HuH-7.5 (cell line): Measurements from ENCODE around the gene LCK.
A peak's percentile ranks its signal among the peaks of the same experiment; 100 is the strongest.

Source experiments
- DNase-seq: peaks from one replicate; pipeline ENCODE4 v3.0.0; 2011; ENCODE audit warnings: low spot score

LCK gene

DNA sequence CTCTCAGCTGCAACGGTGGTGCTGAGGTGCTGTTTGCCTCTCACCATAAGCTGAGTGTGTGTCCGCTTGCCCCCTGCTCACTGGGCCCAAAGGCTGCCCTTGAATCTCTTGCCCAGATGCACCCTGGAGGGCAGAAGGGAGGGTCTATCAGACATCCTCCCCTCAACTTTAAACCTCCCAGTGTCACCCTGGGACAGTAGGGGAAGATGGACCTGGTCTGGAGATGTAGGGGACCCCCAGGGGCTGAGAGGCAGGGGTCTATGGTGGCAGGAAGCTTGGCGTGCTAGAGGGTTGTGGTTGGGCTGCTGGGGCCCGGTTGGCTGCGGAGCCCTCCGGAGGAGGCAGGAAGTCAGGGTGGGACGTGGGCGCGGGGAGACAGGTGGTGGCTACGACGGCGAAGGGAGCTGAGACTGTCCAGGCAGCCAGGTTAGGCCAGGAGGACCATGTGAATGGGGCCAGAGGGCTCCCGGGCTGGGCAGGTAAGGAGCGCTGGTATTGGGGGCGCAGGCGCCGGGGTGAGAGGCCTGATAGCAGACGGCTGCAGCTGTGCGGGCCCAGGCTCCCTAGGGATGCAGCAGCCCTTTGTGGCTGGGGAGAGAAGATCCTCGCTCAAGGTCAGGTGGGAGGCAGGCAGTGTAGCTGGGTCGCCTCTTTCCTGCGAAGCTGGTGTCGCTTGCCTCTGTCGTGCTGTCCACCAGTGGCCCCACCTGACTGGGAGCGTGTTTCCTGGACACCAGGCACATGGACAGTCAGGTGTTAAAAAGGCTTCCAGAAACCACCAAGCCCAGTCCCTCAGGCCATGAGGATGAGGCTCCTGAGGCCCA, at the start of gene LCK:
Gene LCK (plus strand): TSS at position 373 of the 824 bp plus-strand sequence. CDS start 23,065 bp downstream, outside the sequence.
- DNase-seq = no peak

DNA sequence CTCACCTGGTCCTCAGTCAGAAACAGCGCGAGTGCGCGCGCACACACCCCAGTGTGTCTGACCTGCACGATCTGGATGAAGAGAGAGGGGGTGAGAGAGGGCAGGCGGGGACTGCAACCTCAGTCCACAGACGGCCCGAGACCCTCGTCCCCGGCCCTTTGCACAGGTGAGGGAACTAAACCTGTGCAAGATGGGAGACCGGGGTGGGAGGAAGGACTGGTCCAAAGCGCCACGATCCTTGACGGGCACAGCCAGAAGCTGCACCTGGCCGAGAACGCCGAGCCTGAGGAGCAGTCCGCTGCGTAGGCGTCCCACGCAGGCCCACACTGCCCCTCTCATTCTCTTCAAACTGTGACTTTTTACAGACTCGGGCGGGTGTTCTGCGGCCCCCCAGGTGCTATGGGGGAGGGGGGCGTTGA, 46.1 kb upstream of the LCK start:
- no peak for DNase-seq

DNA sequence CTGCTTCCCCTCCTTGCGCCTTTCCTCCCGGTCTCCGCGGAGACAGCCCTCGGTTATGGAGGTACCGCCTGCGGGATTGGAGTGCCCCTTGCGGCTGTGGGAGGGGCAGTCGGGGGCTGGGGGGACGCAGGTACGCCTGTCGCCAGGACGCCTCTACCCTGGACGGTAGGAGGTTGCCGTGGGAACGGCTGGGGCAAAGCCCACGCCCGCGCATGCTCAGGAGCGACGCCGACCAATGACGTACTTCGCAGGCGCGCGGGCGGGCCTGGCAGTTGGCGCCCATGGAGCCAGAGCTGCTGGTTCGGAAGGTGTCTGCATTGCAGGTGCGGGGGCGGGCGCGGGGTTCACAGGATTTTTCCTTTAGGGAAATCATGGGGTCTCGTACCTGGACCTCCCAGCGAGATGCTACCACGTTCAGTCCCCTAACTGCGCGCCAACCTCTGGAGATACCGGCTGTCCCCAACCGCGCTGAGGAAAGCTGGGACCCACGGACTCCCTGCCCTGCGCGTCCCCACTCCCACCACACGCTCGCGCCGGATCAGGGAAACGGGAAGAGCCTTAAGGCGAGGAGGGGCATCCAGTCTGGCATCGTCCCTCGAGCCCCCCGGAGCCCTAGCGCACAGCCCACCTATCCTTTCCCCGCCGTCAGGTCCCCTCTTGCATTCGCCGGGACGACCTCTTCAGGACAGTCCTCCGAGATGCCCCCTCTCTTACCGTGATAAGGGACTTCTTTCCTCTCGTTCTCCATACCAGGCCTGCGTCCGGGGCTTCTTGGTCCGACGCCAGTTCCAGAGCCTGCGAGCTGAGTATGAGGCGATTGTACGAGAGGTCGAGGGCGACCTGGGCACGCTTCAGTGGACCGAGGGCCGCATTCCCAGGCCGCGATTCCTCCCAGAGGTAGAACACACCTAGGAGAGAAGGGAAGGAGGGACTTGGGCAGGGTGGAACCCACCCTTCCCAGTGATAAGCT, 45.4 kb upstream of the LCK start, which contains the start of gene IQCC:
Gene IQCC (plus strand): TSS at position 271 of the 970 bp plus-strand sequence. CDS start 11 bp downstream, at position 282.
- DNase-seq = peak; percentile 78

DNA sequence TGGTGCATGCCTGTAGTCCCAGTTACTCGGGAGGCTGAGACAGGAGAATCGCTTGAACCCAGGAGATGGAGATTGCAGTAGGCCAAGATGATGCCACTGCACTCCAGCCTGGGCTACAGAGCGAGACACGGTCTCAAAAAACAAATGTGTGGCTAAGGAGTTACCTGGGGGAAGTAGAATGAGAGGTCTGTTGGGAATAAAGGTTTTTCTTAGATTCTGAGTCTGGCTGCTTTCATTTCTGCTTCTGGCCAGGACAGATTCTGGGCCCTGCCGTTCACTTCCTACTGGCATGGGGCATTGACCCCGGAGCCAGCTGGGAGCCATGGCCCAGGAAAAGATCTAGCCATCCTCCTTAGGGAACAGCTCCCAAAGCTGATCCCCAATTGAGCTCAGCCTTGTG, 42.6 kb upstream of the LCK start:
- no peak for DNase-seq

DNA sequence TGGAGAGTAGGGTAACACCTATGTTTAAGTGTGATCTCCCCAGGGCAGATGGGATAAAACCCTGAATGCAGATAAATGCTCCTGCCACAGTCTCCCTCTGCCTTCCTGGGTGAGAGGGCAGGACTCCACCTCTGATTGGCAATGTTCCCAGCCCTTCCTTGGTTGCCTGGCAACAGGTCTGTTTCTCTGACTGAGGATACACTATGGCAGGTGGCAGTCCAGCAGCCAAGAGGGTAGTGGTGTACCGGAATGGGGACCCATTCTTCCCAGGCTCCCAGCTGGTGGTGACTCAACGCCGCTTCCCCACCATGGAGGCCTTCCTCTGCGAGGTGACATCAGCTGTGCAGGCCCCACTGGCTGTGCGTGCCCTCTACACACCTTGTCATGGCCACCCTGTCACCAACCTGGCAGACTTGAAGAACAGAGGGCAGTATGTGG, 42.2 kb upstream of the LCK start, which contains the start of gene DCDC2B:
Gene DCDC2B (plus strand): TSS at position 199 of the 438 bp plus-strand sequence. CDS start 5 bp downstream, at position 204.
- DNase-seq = no peak

DNA sequence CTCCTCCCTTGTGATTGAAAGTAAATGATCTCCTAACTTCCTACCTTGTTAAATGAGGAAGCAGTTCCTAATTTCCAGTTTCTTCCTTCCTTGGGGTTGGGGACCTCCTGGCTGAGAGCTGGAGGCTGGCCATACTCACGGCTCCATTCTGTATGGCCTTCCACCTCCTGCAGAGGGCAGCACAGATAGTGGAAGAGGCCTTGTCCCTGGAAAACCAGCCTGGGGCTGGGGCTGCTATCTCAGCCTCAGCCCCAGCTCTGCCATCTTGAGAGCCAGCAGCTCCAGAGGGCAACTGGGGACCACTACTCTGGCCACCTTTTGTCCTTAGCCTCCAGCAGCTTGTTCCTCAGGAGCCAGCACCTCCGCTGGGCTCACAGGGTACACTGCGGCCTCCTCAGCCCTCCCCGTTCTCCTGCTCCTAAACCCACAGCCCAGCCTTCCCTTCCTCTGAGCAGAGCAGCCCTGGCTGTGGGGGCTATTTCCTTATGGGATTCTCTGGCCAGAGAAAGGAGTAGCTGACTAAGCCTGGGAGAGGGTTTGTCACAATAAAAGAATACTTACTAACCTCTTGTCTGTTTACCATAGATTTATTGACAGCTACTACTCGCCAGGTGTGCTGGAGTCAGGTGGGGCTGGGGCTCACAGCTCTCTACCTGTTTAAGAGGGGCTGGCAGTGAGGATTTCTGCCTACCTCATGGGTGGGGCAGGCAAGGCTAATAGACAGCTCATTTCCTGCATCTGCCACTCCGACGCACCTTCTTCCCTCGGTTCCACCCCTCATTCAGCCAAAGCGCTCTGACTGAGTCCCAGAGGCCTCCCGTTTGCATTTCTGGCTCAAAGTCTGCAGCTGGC, 35.2 kb upstream of the LCK start:
- peak; percentile 76 for DNase-seq

DNA sequence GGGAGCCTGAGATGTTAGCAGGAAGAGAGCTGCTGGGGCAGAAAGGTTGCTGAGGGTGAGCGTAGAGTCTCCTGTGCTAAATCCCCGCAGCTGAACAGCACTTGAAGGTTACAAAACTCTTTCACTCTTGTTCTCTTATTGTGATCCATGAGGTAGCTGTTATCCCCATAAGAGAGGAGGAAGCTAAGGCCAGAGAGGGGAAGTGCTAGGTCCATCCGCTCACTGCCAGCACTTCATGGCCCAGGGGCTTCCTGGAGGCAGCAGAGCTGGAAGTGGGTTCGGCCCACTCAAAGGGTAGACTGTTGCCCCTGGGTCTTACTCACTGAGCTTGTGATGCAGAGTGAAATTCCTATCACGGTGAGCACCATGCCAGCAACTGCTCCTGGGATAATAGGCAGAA, 34.5 kb upstream of the LCK start:
- no peak for DNase-seq

DNA sequence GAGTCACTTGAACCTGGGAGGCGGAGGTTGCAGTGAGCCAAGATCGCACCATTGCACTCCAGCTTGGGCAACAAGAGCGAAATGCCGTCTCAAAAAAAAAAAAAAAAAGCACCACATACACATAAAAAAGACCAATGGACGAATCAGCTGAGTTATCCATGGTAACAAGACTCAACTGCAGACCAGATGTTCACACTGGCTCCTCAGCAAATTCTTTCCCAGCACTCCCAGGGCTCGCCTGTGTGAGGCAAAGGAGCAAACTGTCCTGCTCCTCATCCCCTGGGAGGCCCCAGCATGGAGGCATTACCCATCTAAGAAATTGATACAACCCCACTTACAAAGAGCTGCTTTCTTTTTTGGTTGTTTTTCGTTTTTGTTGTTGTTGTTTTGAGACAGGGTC, 32.0 kb upstream of the LCK start:
- no peak for DNase-seq

DNA sequence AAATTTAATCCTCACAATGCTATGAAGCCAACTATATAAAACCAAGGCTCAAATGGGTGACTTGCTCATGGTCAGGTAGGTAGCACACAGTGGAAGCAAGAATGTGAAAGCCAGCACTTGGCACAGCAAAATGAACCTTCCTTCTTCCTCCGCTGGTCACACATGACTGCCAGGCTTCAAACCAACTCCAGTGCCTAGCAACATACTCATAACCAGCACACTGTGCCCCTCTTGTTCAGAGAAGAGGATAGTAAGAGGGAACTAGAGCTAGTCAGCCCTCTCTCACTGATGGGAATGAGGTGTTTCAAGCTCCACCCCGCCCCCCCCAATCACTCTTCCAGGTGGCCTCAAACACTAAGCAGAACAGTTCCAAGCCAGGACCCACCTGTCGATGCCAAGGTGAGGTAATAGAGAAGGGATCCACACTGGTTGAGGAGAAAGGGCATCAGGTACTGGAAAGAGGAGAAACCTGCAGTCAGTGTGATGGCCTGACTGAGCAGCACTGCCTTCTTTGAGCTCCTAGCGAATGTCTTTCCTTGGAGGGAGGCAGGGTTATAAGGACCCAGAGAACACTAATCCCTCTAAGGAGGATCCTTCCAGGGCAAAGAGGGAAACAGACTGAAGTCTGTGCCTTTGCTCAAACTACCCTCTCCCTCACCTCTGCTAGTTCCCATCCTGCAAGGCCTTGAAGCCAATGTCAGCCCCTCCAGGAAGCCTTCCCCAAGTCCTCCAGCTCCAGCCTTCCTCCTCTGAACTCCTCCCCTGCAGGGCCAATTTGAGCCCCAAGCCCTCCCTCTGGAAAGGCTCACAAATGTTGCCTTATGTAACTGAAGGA, 30.1 kb upstream of the LCK start:
- no peak for DNase-seq

DNA sequence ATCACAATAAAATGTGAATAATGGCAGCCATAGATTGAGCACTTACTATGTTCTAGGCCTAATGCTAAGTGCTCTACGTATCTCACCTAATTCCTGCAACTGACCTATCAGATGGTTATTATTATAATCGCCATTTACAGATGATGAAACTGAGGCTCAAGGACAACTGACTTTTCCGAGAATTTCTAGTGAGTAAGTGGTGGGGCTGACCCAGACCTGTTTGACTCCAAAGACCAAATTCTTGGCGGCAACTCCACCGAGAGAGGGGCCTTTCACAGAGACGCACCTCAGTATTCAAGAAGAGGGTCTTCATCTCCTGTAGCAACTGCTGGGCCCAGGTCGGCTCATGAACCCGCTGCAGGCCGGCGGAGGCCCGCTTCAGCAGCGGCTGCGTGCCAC, 29.5 kb upstream of the LCK start:
- DNase-seq = no peak

DNA sequence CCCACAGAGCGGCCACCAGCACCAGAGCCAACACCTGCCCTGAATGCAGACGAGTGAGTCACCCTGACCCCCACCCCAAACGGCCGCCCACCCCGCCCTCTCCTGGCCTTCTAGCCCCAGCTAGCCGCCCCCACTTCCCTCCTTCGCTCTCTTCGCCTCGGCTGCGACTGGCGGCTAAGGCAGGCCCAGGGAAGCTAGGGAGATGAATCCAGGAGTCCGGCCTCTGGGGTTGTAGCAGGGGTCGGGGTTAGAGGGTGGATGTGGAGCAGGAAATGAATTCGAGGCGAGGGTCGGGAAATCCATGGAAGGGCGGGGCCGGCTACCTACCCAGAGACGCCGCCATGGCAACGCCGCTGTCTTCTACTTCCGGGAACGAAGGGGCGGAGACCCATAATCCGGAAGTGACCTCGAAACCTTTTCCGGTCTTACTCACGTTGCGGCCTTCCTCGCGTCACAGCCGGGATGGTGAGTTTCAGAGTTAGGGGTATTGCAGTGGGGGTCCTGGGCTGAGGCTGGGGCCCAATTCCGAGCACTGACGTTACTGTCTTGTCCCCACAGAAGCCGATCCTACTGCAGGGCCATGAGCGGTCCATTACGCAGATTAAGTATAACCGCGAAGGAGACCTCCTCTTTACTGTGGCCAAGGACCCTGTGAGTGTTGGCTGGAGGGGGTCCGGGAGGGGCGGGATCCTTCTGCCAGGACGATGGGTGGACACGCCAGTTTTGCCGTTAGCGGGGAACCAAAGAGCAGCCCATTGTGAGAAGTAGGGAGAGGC, 28.9 kb upstream of the LCK start, which contains the start of the genes EIF3I and TMEM234:
Gene EIF3I (plus strand): TSS at position 428 of the 776 bp plus-strand sequence. CDS start 35 bp downstream, at position 463.
Gene TMEM234 (minus strand): TSS at position 374 of the 776 bp plus-strand sequence. CDS start 31 bp downstream, at position 343.
- peak; percentile 85 for DNase-seq

DNA sequence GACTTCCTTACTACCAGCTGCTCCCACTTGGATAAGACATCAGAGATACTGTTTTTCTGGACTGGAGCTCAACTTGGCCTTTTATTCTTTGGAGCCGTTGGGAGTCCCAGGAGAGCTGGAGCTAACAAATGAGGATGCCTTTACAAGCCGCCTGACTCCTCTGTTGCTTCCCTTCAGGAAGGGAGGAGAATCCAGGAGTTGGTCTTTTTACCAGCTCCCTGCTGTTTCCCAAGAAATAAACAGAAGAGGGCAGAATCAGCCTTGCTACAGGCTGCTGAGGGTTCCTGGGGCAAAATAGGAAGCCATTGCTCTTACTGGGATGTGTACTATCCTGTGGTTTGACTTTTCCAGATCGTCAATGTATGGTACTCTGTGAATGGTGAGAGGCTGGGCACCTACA, 27.4 kb upstream of the LCK start:
- DNase-seq = no peak

DNA sequence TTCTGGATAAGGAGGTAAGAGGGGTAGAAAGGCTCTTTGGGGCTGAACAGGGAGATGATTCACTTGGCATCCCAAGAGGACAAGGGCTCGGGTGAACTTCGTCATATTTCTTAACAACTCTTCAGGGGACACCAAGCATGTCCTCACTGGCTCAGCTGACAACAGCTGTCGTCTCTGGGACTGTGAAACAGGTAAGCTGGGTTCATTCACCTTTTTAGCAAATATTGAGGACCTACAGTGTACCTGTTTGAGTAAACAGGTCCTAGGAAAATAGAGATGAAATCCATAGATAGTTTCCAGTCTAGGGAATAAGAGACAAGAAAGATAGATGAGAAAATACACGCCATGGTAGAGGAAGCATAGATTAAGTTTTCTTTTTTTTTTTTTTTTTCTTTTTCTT, 26.8 kb upstream of the LCK start:
- no peak for DNase-seq

DNA sequence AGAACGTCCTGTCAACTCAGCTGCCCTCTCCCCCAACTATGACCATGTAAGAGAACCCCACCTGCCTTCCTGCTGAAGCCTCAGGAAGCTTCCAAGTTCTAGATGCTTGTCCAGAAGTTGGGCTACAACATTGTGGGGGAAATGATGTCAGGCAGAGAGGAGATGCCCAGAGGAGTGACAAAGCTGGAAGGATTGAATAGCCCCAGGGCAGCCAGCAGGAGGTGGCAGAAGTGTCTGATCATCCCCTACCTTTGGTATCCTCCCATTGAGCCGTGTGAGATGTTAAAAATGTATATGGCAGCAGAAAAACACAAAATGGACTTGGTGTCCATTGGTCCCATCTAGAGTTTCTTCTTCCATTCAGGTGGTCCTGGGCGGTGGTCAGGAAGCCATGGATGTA, 22.3 kb upstream of the LCK start:
- DNase-seq = no peak

DNA sequence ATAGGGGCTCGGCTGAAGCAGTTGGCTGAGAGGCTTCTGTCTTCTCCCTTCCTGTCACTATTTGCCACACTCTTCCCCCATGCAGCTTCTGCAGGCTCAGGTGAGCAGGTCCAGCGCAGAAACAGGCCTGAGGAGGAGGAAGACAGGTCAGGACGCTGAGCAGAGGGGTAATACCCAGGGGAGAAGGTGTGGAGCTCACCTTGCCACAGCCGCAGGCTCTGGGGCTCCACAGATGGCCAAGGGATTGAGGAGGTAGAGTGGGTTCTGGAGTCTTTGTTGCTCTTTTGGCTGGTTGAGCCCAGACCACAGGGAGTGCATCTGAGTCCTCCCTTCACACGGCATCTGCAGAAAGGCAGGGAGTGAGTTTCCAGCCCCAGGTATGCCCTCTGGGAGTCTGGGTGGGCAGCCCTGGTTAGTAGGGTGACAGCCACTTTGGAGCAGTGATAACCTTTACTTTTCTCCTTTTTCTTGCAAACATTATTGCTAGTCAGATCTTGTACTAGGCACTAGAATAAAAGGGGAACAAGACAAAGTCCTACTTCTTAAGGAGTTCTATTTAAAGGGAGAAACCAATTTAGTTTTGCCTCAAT, 19.1 kb upstream of the LCK start:
- no peak for DNase-seq

DNA sequence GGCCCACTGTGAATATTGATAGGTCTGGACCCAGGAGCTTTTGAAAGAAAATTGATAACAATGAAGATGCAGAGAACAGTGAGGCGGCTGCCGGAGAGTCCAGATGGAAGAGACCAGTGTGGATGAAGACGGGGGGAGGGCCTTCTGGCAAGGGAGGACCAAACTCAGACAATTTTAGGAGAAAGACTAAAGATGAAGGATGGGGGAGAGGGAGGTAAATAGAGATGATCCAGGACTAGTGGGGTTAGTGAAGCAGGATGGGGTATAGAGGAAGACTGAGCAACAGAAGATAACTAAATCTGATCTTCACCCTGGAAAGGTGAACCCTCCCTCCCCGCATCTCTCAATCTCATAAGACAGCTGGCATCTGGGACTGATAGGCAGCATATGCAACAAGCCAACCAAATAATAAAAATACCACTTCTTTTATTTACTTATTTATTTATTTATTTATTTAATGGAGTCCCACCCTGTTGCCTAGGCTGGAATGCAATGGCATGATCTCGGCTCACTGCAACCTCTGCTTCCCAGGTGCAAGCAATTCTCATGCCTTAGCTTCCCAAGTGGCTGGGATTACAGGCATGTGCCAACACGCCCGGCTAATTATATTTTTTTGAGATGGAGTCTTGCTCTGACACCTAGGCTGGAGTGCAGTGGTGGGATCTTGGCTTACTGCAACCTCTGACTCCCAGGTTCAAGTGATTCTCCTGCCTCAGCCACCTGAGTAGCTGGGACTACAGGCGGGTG, 18.3 kb upstream of the LCK start:
- DNase-seq = no peak

DNA sequence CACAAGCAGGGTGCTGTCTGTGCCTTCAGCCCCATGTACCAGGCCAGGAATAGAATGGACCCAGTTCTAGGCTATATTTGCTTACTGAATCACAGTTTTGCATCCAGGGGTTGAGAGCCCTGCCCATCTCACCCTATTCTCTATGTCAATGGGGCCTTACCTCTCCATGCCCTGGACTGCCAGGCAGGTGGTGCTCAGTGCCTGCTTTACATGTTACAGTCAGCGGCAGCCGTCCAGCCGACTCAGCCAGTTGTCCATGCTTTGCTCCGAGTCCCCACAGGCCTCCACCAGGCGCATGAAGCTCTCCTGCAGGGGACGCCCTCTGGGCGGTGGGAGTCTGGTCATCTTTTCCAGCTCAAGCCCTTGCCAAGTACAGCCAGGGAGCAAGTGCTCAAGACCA, 16.3 kb upstream of the LCK start:
- no peak for DNase-seq

DNA sequence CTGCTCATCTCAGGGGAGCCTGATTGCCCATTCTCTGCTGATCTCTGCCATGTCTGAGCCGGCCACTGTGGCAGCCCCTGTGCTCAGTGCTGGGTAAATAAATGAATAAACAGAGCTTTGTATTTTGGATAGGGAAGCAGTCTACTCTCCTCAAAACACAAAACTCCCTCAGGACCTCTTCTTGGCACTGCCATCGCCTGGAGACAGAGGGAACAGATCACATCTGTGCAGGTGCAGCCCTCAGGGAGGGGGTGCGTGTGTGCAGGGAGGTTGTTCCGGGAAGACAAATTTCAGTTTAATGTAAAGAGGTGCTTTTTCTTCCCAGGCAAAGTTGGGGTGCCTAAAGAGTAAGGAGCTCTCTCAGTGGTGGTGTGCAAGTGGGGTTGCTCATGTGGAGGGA, 11.7 kb upstream of the LCK start:
- DNase-seq = no peak

DNA sequence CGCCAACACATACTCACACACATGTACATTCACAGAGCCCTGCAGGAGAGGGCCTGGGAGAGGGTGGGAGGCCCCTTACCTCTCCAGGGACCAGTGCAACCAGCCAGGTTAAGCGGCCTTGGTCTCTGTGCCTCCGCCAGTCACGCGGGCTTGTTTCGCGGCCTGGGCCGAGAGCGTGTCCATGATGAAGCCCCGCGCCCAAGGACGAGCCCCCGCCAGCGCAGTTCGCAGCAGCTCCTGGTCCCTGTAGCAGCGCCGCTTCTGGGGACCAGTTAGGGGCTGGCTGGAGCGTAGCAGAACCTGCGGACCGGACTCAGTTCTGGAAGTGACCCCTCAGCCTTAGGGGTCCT, 11.3 kb upstream of the LCK start:
- DNase-seq = no peak
